HG02623 (cell line): ENCODE results near the gene DYNC2H1.

Experiments used
- ATAC-seq: cut with Tn5 transposase; IDR thresholded peaks from one replicate; pipeline ENCODE4 v1.9.1; 2021; ENCODE audit warnings: moderate library complexity; ENCODE audit not compliant: unreplicated experiment

DYNC2H1 gene

GRCh38 chr11:103266167-103266831, 157.1 kb downstream of the DYNC2H1 start:
- ATAC-seq = no peak

- no peak for ATAC-seq
These were observed 163.7 kb downstream of the DYNC2H1 start for GRCh38 chr11:103272876-103273275.

GRCh38 chr11:103274025-103274424, 164.8 kb downstream of the DYNC2H1 start:
- ATAC-seq = no peak

GRCh38 chr11:103279821-103280220, 170.6 kb downstream of the DYNC2H1 start:
- no peak for ATAC-seq

- ATAC-seq = no peak
These were observed 172.1 kb downstream of the DYNC2H1 start for GRCh38 chr11:103281301-103281700.

GRCh38 chr11:103284260-103284659, 175.0 kb downstream of the DYNC2H1 start:
- no peak for ATAC-seq

- ATAC-seq = no peak
These were observed 185.3 kb downstream of the DYNC2H1 start for GRCh38 chr11:103294516-103294915.

- ATAC-seq = no peak
These were observed 186.5 kb downstream of the DYNC2H1 start for GRCh38 chr11:103295704-103296103.

- ATAC-seq = no peak
These were observed 188.7 kb downstream of the DYNC2H1 start for GRCh38 chr11:103297900-103298299.

GRCh38 chr11:103315248-103315647, 206.0 kb downstream of the DYNC2H1 start:
- no peak for ATAC-seq

- no peak for ATAC-seq
These were observed 207.9 kb downstream of the DYNC2H1 start for GRCh38 chr11:103317118-103317517.

GRCh38 chr11:103322821-103323220, 213.6 kb downstream of the DYNC2H1 start:
- ATAC-seq = no peak

- ATAC-seq = no peak
These were observed 216.5 kb downstream of the DYNC2H1 start for GRCh38 chr11:103325686-103326069.

- ATAC-seq = peak; percentile 91
These were observed 217.0 kb downstream of the DYNC2H1 start for GRCh38 chr11:103326070-103326794.

GRCh38 chr11:103327721-103328120, 218.5 kb downstream of the DYNC2H1 start:
- no peak for ATAC-seq

- no peak for ATAC-seq
These were observed 223.2 kb downstream of the DYNC2H1 start for GRCh38 chr11:103332409-103332808.

- ATAC-seq = no peak
These were observed 229.6 kb downstream of the DYNC2H1 start for GRCh38 chr11:103338621-103339484.

- ATAC-seq = no peak
These were observed 230.2 kb downstream of the DYNC2H1 start for GRCh38 chr11:103339485-103339857.

- ATAC-seq = no peak
These were observed 231.7 kb downstream of the DYNC2H1 start for GRCh38 chr11:103340956-103341355.

- ATAC-seq = no peak
These were observed 235.7 kb downstream of the DYNC2H1 start for GRCh38 chr11:103344886-103345285.

GRCh38 chr11:103349595-103349994, 240.4 kb downstream of the DYNC2H1 start:
- no peak for ATAC-seq

- ATAC-seq = no peak
These were observed 245.4 kb downstream of the DYNC2H1 start for GRCh38 chr11:103354656-103355055.
